ENCODE results near the gene SLC15A4.

The SLC15A4 gene

GRCh38 chr12:128771681-128772080 is 52.1 kb downstream of the SLC15A4 start (continued):
- TF ChIP-seq ZNF8 (CRISPR knock-in tag; IDR thresholded peaks at IDR 0.05): no peak
- TF ChIP-seq TCF4 (CRISPR knock-in tag; IDR thresholded peaks at IDR 0.05; ENCODE audit: borderline replicate concordance): no peak
- TF ChIP-seq CREB5 (CRISPR knock-in tag; IDR thresholded peaks at IDR 0.05; ENCODE audit: low read depth): no peak
- TF ChIP-seq ZFP30 (CRISPR knock-in tag; IDR thresholded peaks at IDR 0.05): no peak
- TF ChIP-seq ZC3H10 (CRISPR knock-in tag; IDR thresholded peaks at IDR 0.05): no peak
- no peak for TF ChIP-seq ZNF565 (CRISPR knock-in tag; conservative IDR thresholded peaks at IDR 0.05; ENCODE audit: low read depth)

DNA sequence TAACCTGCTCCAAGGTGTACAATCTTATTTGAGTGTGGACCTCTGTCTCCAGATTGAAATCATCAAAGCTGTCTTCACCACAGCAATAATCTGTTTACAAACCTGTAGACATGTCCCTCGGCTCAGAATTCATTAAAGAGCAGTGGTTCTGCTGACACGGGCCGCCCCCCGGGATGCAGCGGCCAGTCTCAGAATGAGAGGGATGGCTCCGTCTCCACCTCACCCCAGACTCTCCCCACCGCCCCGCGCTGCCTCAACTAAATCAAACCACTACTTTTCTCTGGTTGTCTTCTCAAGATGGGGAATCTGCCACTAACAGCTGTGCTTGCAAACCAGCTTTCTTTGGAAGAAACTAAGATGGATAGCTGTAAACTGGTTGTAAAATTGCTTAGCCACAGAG is 56.2 kb downstream of the SLC15A4 start:
- TF ChIP-seq ESRRG (CRISPR knock-in tag; IDR thresholded peaks at IDR 0.05) (no peak), RARB (CRISPR knock-in tag; IDR thresholded peaks at IDR 0.05) (no peak)
- ATAC-seq: no peak

GRCh38 chr12:128766738-128767501 is 56.8 kb downstream of the SLC15A4 start:
- TF ChIP-seq POU6F1 (CRISPR knock-in tag; IDR thresholded peaks at IDR 0.05; ENCODE audit: borderline replicate concordance, low read depth) (no peak), ZNF565 (CRISPR knock-in tag; conservative IDR thresholded peaks at IDR 0.05; ENCODE audit: low read depth) (no peak), PPARA (CRISPR knock-in tag; IDR thresholded peaks at IDR 0.05; ENCODE audit: borderline replicate concordance) (no peak), CSRNP3 (CRISPR knock-in tag; IDR thresholded peaks at IDR 0.05) (no peak), CSDC2 (CRISPR knock-in tag; IDR thresholded peaks at IDR 0.05) (no peak), ZFP30 (CRISPR knock-in tag; IDR thresholded peaks at IDR 0.05) (no peak), ISL1 (CRISPR knock-in tag; IDR thresholded peaks at IDR 0.05) (no peak), CREB5 (CRISPR knock-in tag; IDR thresholded peaks at IDR 0.05; ENCODE audit: low read depth) (no peak), TOX (CRISPR knock-in tag; IDR thresholded peaks at IDR 0.05; ENCODE audit: borderline replicate concordance) (no peak), RARB (CRISPR knock-in tag; IDR thresholded peaks at IDR 0.05) (no peak), BACH2 (CRISPR knock-in tag; IDR thresholded peaks at IDR 0.05; ENCODE audit: borderline replicate concordance) (no peak), ZNF8 (CRISPR knock-in tag; IDR thresholded peaks at IDR 0.05) (no peak), ESRRG (CRISPR knock-in tag; IDR thresholded peaks at IDR 0.05) (no peak), ZC3H10 (CRISPR knock-in tag; IDR thresholded peaks at IDR 0.05) (no peak), ZNF70 (CRISPR knock-in tag; IDR thresholded peaks at IDR 0.05) (no peak), GLIS3 (CRISPR knock-in tag; IDR thresholded peaks at IDR 0.05) (no peak), TCF4 (CRISPR knock-in tag; IDR thresholded peaks at IDR 0.05; ENCODE audit: borderline replicate concordance) (no peak)
- TF ChIP-seq, protein P1, sequence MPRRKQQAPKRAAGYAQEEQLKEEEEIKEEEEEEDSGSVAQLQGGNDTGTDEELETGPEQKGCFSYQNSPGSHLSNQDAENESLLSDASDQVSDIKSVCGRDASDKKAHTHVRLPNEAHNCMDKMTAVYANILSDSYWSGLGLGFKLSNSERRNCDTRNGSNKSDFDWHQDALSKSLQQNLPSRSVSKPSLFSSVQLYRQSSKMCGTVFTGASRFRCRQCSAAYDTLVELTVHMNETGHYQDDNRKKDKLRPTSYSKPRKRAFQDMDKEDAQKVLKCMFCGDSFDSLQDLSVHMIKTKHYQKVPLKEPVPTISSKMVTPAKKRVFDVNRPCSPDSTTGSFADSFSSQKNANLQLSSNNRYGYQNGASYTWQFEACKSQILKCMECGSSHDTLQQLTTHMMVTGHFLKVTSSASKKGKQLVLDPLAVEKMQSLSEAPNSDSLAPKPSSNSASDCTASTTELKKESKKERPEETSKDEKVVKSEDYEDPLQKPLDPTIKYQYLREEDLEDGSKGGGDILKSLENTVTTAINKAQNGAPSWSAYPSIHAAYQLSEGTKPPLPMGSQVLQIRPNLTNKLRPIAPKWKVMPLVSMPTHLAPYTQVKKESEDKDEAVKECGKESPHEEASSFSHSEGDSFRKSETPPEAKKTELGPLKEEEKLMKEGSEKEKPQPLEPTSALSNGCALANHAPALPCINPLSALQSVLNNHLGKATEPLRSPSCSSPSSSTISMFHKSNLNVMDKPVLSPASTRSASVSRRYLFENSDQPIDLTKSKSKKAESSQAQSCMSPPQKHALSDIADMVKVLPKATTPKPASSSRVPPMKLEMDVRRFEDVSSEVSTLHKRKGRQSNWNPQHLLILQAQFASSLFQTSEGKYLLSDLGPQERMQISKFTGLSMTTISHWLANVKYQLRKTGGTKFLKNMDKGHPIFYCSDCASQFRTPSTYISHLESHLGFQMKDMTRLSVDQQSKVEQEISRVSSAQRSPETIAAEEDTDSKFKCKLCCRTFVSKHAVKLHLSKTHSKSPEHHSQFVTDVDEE (CRISPR knock-in tag; IDR thresholded peaks at IDR 0.05): no peak
- no peak for ATAC-seq

GRCh38 chr12:128763395-128763794 is 60.4 kb downstream of the SLC15A4 start:
- no peak for ATAC-seq

More at GRCh38 chr12:128763395-128763794, 60.4 kb downstream of the SLC15A4 start:
- TF ChIP-seq TCF4 (CRISPR knock-in tag; IDR thresholded peaks at IDR 0.05; ENCODE audit: borderline replicate concordance): no peak
- TF ChIP-seq ZNF70 (CRISPR knock-in tag; IDR thresholded peaks at IDR 0.05): no peak
- TF ChIP-seq ZNF565 (CRISPR knock-in tag; conservative IDR thresholded peaks at IDR 0.05; ENCODE audit: low read depth): no peak
- no peak for TF ChIP-seq ZC3H10 (CRISPR knock-in tag; IDR thresholded peaks at IDR 0.05)
- TF ChIP-seq SNAI2 (CRISPR knock-in tag; IDR thresholded peaks at IDR 0.05): no peak
- no peak for TF ChIP-seq ZFP30 (CRISPR knock-in tag; IDR thresholded peaks at IDR 0.05)
- no peak for TF ChIP-seq PPARA (CRISPR knock-in tag; IDR thresholded peaks at IDR 0.05; ENCODE audit: borderline replicate concordance)
- no peak for TF ChIP-seq ZNF8 (CRISPR knock-in tag; IDR thresholded peaks at IDR 0.05)

Data from SK-N-SH treated with all-trans-retinoic acid at 6 μM for 48 hours (cell line).